Fibroblast of lung (primary cell): Measurements from ENCODE around the gene SLC1A7. TPM values are rescaled to one million over a fixed set of nuclear protein-coding genes. Genes with fewer than 3 reads are reported as not detected.

Experiments used
- DNase-seq, 2 donors: peaks; one replicate each; pipeline versions ENCODE4 v3.0.0 to v3.0.0-alpha.2; 2010; ENCODE audit warnings: low read depth in 2 of 2
- H2AFZ ChIP-seq: 2 replicates; pipeline ENCODE4 v1.5.1; 2012; ENCODE audit warnings: low read length, control low read depth, inconsistent platforms
- H3K27ac ChIP-seq: 2 replicates; pipeline ENCODE4 v1.5.1; 2011; ENCODE audit warnings: low read length, control low read depth; ENCODE audit not compliant: insufficient read depth
- H3K27me3 ChIP-seq: 2 replicates; pipeline ENCODE4 v1.5.1; 2011; ENCODE audit warnings: mild to moderate bottlenecking, low read length; ENCODE audit not compliant: control insufficient read depth, insufficient read depth
- H3K36me3 ChIP-seq: 2 replicates; pipeline ENCODE4 v1.5.1; 2011; ENCODE audit warnings: low read length; ENCODE audit not compliant: control insufficient read depth, insufficient read depth
- H3K4me1 ChIP-seq: 2 replicates; pipeline ENCODE4 v1.5.1; 2011; ENCODE audit warnings: low read length; ENCODE audit not compliant: control insufficient read depth, insufficient read depth; ENCODE audit errors: extremely low read depth
- H3K4me2 ChIP-seq: 2 replicates; pipeline ENCODE4 v1.5.1; 2011; ENCODE audit warnings: low read length, control low read depth; ENCODE audit not compliant: insufficient read depth; ENCODE audit errors: extremely low read depth
- H3K4me3 ChIP-seq, 4 experiments: fragments of 200-600 bp in 1 of 4; sonication (generic) in 1 of 4; replicated peaks in 1 of 4; 2 replicates each; pipeline ENCODE4 v1.5.1; 2011 to 2016; ENCODE audit warnings: low read length in 4 of 4, low read depth in 3 of 4, mild to moderate bottlenecking in 3 of 4, control low read depth in 2 of 4, inconsistent platforms in 1 of 4, mixed read lengths in 1 of 4; ENCODE audit not compliant: insufficient read depth in 1 of 4; ENCODE audit errors: control extremely low read depth in 1 of 4
- H3K79me2 ChIP-seq: 2 replicates; pipeline ENCODE4 v1.5.1; 2012; ENCODE audit warnings: mild to moderate bottlenecking, low read length, inconsistent platforms; ENCODE audit not compliant: control insufficient read depth, insufficient read depth
- H3K9ac ChIP-seq: 2 replicates; pipeline ENCODE4 v1.5.1; 2011; ENCODE audit warnings: mild to moderate bottlenecking, low read length, control low read depth; ENCODE audit not compliant: insufficient read depth
- H3K9me3 ChIP-seq: 2 replicates; pipeline ENCODE4 v1.5.1; 2012; ENCODE audit warnings: low read depth, low read length; ENCODE audit not compliant: control insufficient read depth, insufficient read depth
- H4K20me1 ChIP-seq: 2 replicates; pipeline ENCODE4 v1.5.1; 2011; ENCODE audit warnings: low read length; ENCODE audit not compliant: control insufficient read depth, insufficient read depth; ENCODE audit errors: extremely low read depth
- CTCF ChIP-seq, 2 donors: IDR thresholded peaks in 1 of 2; conservative IDR thresholded peaks in 1 of 2; 1 replicate in 1 of 2; 2 replicates in 1 of 2; pipeline ENCODE4 v1.5.1; 2011 to 2012; ENCODE audit warnings: low read length in 2 of 2, control low read depth in 1 of 2, inconsistent platforms in 1 of 2, low read depth in 1 of 2, mild to moderate bottlenecking in 1 of 2
- EZH2 ChIP-seq: IDR thresholded peaks from 2 replicates; pipeline ENCODE4 v1.5.1; 2012; ENCODE audit warnings: low read length, control low read depth, mild to moderate bottlenecking; ENCODE audit errors: missing control alignments
- polyA plus RNA-seq, 2 donors: library from polyadenylated mRNA; depleted of rRNA in 1 of 2; stranded (reverse) in 1 of 2; unstranded in 1 of 2; fragments of >200 nt; gene quantifications; 2 replicates each; pipeline ENCODE4 v1.2.1, GENCODE V29; 2011 to 2012; ENCODE audit warnings: missing spikeins in 1 of 2
- total RNA-seq: library from RNA; depleted of rRNA; stranded (reverse); fragments of >200 nt; gene quantifications from 2 replicates; pipeline ENCODE4 v1.2.1, GENCODE V29; 2014

Gene SLC1A7
- total and polyA plus RNA-seq, 2 donors (not counting 1 experiment from before 2014, with no cell fraction given): 0.15 to 0.33 TPM

GRCh38 chr1:53114581-53115400 lies 27.6 kb downstream of the SLC1A7 start:
- H3K36me3 ChIP-seq: no peaks in the 10 kb centered on the region
- no peaks in the 10 kb centered on the region for H4K20me1 ChIP-seq
- peaks cover 18% of the 10 kb centered on the region for H3K4me1 ChIP-seq
- no peak overlapping the region for H2AFZ ChIP-seq
- H3K9me3 ChIP-seq: no peaks in the 10 kb centered on the region
- no peak overlapping the region for H3K27ac ChIP-seq
- no peak overlapping the region for H3K9ac ChIP-seq
- no peaks in the 10 kb centered on the region for H3K27me3 ChIP-seq
- no peak overlapping the region for H3K4me3 ChIP-seq
- no peak for TF ChIP-seq EZH2
- TF ChIP-seq CTCF (conservative IDR thresholded peaks at IDR 0.05 in 1 of 2, IDR thresholded peaks at IDR 0.05 in 1 of 2; ENCODE audit: low read depth in 1 of 2, low read length in 2 of 2): no peak
- H3K4me2 ChIP-seq: no peak overlapping the region
- no peak for DNase-seq
- no peaks in the 10 kb centered on the region for H3K79me2 ChIP-seq

GRCh38 chr1:53114090-53114489 lies 28.3 kb downstream of the SLC1A7 start:
- TF ChIP-seq EZH2 (no peak), CTCF (conservative IDR thresholded peaks at IDR 0.05 in 1 of 2, IDR thresholded peaks at IDR 0.05 in 1 of 2; ENCODE audit: low read depth in 1 of 2, low read length in 2 of 2) (no peak)

GRCh38 chr1:53112861-53113260 lies 29.6 kb downstream of the SLC1A7 start:
- Histone ChIP-seq H3K27ac (peak overlapping the region; percentile 76), H3K9ac (no peak overlapping the region), H3K27me3 (no peaks in the 10 kb centered on the region), H4K20me1 (no peaks in the 10 kb centered on the region), H3K79me2 (no peaks in the 10 kb centered on the region), H3K36me3 (no peaks in the 10 kb centered on the region), H3K9me3 (no peaks in the 10 kb centered on the region), H2AFZ (no peak overlapping the region), H3K4me2 (no peak overlapping the region), H3K4me3 (no peak overlapping the region), H3K4me1 (peaks cover 34% of the 10 kb centered on the region)
- TF ChIP-seq EZH2 (no peak), CTCF (conservative IDR thresholded peaks at IDR 0.05 in 1 of 2, IDR thresholded peaks at IDR 0.05 in 1 of 2; ENCODE audit: low read depth in 1 of 2, low read length in 2 of 2) (no peak)
- DNase-seq: peak in 1 of 2 donors; percentile 13

More at GRCh38 chr1:53114090-53114489, 28.3 kb downstream of the SLC1A7 start:
- Histone ChIP-seq H3K9ac (no peak overlapping the region), H3K27ac (no peak overlapping the region), H3K79me2 (no peaks in the 10 kb centered on the region), H3K9me3 (no peaks in the 10 kb centered on the region), H2AFZ (no peak overlapping the region), H3K36me3 (no peaks in the 10 kb centered on the region), H3K27me3 (no peaks in the 10 kb centered on the region), H3K4me1 (peaks cover 24% of the 10 kb centered on the region), H4K20me1 (no peaks in the 10 kb centered on the region), H3K4me3 (no peak overlapping the region), H3K4me2 (no peak overlapping the region)
- no peak for DNase-seq
